ENCODE data around the gene HIF3A.

GRCh38 chr19:46390866-46391265, 94.0 kb downstream of the HIF3A start:
- TF ChIP-seq POLR2A (IDR thresholded peaks at IDR 0.05), result no peak
- TF ChIP-seq CTCF (IDR thresholded peaks at IDR 0.05), result no peak
